ENCODE measurements around the gene EYA2. TPM values are rescaled to one million over a fixed set of nuclear protein-coding genes. Genes with fewer than 3 reads are reported as not detected.

EYA2 gene
- total RNA-seq, 2 donors from 2014 or later: 3.5 to 3.8 TPM

DNA sequence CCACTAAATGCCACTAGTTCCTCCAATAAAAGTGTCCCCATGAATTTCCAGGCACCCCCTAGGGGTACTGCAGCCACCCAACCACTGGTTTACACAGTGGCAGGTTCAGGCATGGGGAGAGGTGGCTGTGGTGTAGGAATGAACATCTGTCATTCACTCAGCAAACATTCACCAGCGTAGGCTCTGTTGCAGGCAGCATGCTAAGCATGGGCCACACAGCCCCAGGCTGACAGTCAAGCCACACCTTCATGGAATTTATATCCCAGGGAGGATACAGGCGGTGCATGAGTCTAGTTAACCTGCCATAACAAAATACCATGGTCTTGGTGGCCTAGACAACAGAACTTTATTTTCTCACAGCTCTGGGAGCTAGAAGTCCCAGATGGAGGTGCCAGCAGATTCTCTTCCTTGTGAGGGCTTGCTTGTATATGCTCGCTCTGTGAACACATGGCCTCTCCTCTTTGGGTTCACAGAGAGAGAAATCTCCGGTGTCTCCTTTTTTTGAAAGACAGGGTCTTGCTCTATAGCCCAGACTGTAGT, 135.7 kb downstream of the EYA2 start:
- TF ChIP-seq, protein P1, sequence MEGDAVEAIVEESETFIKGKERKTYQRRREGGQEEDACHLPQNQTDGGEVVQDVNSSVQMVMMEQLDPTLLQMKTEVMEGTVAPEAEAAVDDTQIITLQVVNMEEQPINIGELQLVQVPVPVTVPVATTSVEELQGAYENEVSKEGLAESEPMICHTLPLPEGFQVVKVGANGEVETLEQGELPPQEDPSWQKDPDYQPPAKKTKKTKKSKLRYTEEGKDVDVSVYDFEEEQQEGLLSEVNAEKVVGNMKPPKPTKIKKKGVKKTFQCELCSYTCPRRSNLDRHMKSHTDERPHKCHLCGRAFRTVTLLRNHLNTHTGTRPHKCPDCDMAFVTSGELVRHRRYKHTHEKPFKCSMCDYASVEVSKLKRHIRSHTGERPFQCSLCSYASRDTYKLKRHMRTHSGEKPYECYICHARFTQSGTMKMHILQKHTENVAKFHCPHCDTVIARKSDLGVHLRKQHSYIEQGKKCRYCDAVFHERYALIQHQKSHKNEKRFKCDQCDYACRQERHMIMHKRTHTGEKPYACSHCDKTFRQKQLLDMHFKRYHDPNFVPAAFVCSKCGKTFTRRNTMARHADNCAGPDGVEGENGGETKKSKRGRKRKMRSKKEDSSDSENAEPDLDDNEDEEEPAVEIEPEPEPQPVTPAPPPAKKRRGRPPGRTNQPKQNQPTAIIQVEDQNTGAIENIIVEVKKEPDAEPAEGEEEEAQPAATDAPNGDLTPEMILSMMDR (IDR thresholded peaks at IDR 0.05): no peak
- no peaks in the 10 kb centered on the region for H3K36me3 ChIP-seq
- H3K4me3 ChIP-seq: no peak overlapping the region
- DNase-seq (ENCODE audit: low spot score) (no peak), ATAC-seq (ENCODE audit: insufficient number of reproducible peaks, low FRiP score, low read depth) (no peak)
- H3K4me1 ChIP-seq (ENCODE audit: control insufficient read depth in 1 of 2, low read depth in 2 of 2): peaks cover 0 to 24% of the 10 kb centered on the region in 2 donors
- no peak overlapping the region for H3K27ac ChIP-seq
- no peaks in the 10 kb centered on the region for H3K27me3 ChIP-seq (replicated peaks; ENCODE audit: insufficient read depth)
- H3K9me3 ChIP-seq: no peaks in the 10 kb centered on the region

DNA sequence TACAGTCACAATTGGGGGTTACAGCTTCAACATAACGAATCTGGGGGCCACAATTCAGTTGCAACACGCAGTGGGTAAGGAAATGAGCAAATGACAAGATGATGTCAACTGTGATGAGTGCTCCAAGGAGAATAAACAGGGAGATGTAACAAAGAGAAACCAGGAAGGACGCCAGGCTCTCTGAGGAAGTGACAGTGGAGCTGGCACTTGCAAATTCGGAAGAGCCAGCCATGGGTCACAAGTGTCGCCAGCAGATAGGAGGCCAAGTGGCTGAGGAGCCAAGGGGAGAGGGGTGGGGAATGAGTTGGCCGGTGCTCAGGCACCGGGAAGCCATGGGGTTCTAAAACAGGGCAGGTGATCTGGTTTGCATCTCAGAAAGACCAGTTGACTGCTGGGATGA, 136.4 kb downstream of the EYA2 start:
- Histone ChIP-seq H3K4me1 (ENCODE audit: control insufficient read depth in 1 of 2, low read depth in 2 of 2) (peaks cover 0 to 28% of the 10 kb centered on the region in 2 donors), H3K4me3 (no peak overlapping the region), H3K27me3 (replicated peaks; ENCODE audit: insufficient read depth) (no peaks in the 10 kb centered on the region), H3K27ac (no peak overlapping the region), H3K9me3 (no peaks in the 10 kb centered on the region), H3K36me3 (no peaks in the 10 kb centered on the region)
- ATAC-seq (ENCODE audit: insufficient number of reproducible peaks, low FRiP score, low read depth) (no peak), DNase-seq (ENCODE audit: low spot score) (no peak)
- TF ChIP-seq, protein P1 (IDR thresholded peaks at IDR 0.05): no peak

DNA sequence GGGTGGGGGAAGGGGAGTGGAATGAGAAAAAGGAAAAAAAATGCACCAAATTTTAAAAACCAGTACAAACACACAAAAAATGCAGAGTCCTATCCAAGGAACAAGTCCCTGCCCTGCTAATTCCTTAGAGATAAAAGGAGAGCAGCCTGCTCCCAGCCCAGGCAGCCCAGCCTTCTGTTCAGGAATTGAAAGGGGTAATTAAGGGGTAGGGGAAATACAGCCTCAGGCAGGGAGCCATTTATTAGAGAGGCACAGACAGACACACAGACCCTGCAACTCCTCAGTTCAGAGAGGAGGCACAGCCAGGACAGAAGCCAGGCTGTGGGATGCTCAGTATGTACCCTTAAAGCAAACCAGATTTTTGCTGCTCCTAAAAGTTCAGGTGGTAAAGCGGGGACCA, 137.2 kb downstream of the EYA2 start:
- H3K4me3 ChIP-seq: no peak overlapping the region
- peaks cover 5 to 35% of the 10 kb centered on the region in 2 donors for H3K4me1 ChIP-seq (ENCODE audit: control insufficient read depth in 1 of 2, low read depth in 2 of 2)
- no peak overlapping the region for H3K27ac ChIP-seq
- DNase-seq (ENCODE audit: low spot score) (no peak), ATAC-seq (ENCODE audit: insufficient number of reproducible peaks, low FRiP score, low read depth) (no peak)
- TF ChIP-seq, protein P1 (IDR thresholded peaks at IDR 0.05): no peak
- no peaks in the 10 kb centered on the region for H3K27me3 ChIP-seq (replicated peaks; ENCODE audit: insufficient read depth)
- no peaks in the 10 kb centered on the region for H3K36me3 ChIP-seq
- H3K9me3 ChIP-seq: no peaks in the 10 kb centered on the region

DNA sequence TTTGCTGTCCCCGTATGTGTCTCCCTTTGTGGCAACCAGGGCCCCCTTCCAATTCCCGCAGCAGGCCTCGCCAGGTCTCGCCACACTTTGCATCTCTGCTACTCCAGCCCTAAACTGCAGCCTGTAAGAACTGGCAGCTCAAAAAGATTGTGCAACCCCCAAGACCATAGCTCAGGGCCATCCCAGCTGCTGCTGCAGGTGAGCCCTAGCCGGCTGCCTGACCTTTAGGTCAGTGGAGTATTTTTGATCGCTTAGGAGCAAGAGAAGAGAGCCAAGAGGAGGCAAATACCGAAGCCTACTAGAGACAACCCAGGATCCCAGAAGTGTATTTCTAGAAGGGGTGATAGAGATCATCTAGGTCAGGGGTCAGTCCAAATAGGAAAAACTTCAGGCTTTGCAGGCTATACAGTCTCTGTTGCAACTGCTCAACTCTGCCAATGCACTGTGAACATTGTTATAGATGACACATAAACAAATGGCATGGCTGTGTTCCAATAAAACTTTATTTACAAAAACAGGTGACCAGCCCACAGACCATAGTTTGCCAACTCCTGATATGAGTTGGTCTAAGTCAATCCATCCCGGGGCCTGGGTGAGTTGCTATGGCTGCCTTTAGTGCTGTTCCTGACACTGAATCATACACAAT, 138.4 kb downstream of the EYA2 start:
- Histone ChIP-seq H3K27ac (no peak overlapping the region), H3K4me3 (no peak overlapping the region), H3K27me3 (replicated peaks; ENCODE audit: insufficient read depth) (no peaks in the 10 kb centered on the region), H3K4me1 (ENCODE audit: control insufficient read depth in 1 of 2, low read depth in 2 of 2) (peaks cover 5 to 30% of the 10 kb centered on the region in 2 donors), H3K9me3 (no peaks in the 10 kb centered on the region), H3K36me3 (no peaks in the 10 kb centered on the region)
- no peak for ATAC-seq (ENCODE audit: insufficient number of reproducible peaks, low FRiP score, low read depth)
- TF ChIP-seq, protein P1 (IDR thresholded peaks at IDR 0.05): no peak
- no peak for DNase-seq (ENCODE audit: low spot score)

DNA sequence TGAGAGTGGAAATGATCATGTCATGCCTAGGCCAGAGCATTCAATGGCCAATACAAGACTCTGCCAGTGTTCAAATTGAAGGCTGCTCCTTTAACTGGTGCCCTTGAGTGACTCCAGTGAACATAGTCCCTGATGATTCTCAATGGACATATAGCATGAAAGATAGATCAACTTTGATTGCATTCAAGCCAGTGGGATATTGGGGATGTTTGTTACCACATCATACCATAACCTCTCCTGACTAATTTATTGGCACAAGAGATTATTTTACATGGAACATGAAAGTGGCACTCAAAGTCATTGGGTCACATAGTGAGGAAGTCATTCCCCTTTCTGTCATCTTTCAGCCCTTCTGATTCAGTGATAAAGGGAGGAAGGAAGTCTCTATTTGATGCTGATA, 139.0 kb downstream of the EYA2 start:
- Histone ChIP-seq H3K36me3 (no peaks in the 10 kb centered on the region), H3K27ac (no peak overlapping the region), H3K9me3 (no peaks in the 10 kb centered on the region), H3K4me1 (ENCODE audit: control insufficient read depth in 1 of 2, low read depth in 2 of 2) (peaks cover 5 to 31% of the 10 kb centered on the region in 2 donors), H3K4me3 (no peak overlapping the region), H3K27me3 (replicated peaks; ENCODE audit: insufficient read depth) (no peaks in the 10 kb centered on the region)
- ATAC-seq (ENCODE audit: insufficient number of reproducible peaks, low FRiP score, low read depth): no peak
- DNase-seq (ENCODE audit: low spot score): no peak
- TF ChIP-seq, protein P1 (IDR thresholded peaks at IDR 0.05): no peak

All from thoracic aorta (tissue), 2 donors.